ENCODE data around the gene PROC.

GRCh38 chr2:127429844-127430425 is 11.7 kb downstream of the PROC start:
- TF ChIP-seq, protein P1, sequence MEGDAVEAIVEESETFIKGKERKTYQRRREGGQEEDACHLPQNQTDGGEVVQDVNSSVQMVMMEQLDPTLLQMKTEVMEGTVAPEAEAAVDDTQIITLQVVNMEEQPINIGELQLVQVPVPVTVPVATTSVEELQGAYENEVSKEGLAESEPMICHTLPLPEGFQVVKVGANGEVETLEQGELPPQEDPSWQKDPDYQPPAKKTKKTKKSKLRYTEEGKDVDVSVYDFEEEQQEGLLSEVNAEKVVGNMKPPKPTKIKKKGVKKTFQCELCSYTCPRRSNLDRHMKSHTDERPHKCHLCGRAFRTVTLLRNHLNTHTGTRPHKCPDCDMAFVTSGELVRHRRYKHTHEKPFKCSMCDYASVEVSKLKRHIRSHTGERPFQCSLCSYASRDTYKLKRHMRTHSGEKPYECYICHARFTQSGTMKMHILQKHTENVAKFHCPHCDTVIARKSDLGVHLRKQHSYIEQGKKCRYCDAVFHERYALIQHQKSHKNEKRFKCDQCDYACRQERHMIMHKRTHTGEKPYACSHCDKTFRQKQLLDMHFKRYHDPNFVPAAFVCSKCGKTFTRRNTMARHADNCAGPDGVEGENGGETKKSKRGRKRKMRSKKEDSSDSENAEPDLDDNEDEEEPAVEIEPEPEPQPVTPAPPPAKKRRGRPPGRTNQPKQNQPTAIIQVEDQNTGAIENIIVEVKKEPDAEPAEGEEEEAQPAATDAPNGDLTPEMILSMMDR (IDR thresholded peaks at IDR 0.05), result no peak
- TF ChIP-seq POLR2AphosphoS5 (IDR thresholded peaks at IDR 0.05) (no peak), POLR2A (IDR thresholded peaks at IDR 0.05) (no peak)
